SH-SY5Y (cell line): Measurements from ENCODE around the gene CCDC117.

Experiments used
- GATA2 ChIP-seq: IDR thresholded peaks from 2 replicates; pipeline ENCODE4 v1.6.1; 2011; ENCODE audit warnings: mild to moderate bottlenecking, low read depth, low read length
- GATA3 ChIP-seq: IDR thresholded peaks from 2 replicates; pipeline ENCODE4 v1.6.1; 2011; ENCODE audit warnings: low read depth, mild to moderate bottlenecking, low read length, moderate library complexity

- no peak for TF ChIP-seq GATA2
- TF ChIP-seq GATA3, result no peak
These were observed 16.1 kb downstream of the CCDC117 start for GRCh38 chr22:28788601-28789000.
